ENCODE measurements around the gene HHAT. TPM values are rescaled to one million over a fixed set of nuclear protein-coding genes. Genes with fewer than 3 reads are reported as not detected.

HHAT gene
- total and polyA plus RNA-seq, 2 of the 4 experiments (the other 2 are of a cell fraction) = 1.7 to 2.5 TPM

DNA sequence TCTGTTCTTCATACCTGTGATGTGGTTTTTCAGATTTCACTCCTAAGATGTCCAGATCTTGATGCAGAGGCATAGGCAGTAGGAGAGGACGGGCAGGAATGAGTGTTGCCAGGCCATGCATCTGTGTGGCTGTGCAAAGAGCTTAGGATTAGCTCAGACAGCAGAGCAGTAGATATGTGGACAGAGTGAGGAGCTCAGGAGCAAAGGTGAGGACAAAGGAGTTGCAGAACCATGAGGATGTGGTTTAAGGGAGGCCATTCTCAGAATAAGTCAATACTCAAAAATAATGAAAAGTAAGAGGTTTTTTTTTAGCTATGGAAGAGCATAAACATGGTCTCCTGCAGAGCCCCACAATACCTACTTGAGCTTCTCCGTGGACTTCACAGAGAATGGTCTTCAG lies 158.3 kb downstream of the HHAT start:
- Histone ChIP-seq H4K91ac (ENCODE audit: insufficient read depth, low read depth, low read length) (no peak overlapping the region), H3K27ac (ENCODE audit: insufficient read depth, low read length) (no peak overlapping the region), H3K9me1 (ENCODE audit: insufficient read depth, low read length) (no peaks in the 10 kb centered on the region), H3K36me3 (ENCODE audit: control insufficient read depth, insufficient read depth, low read length) (no peaks in the 10 kb centered on the region), H3K4ac (ENCODE audit: low read depth, low read length) (no peak overlapping the region), H4K5ac (ENCODE audit: low read depth, low read length) (no peak overlapping the region), H3K9ac (ENCODE audit: low read depth, low read length) (no peak overlapping the region), H3K4me2 (ENCODE audit: low read depth, low read length) (no peak overlapping the region), H3K23ac (ENCODE audit: low read depth, low read length) (no peak overlapping the region), H3K9me3 (ENCODE audit: control insufficient read depth, insufficient read depth, low read length) (no peaks in the 10 kb centered on the region), H2BK20ac (ENCODE audit: low read depth, low read length) (no peak overlapping the region), H2BK5ac (ENCODE audit: low read depth, low read length, poor library complexity, severe bottlenecking) (no peak overlapping the region), H2AK9ac (replicated peaks; ENCODE audit: low read depth, low read length, poor library complexity) (no peak overlapping the region), H3K27me3 (ENCODE audit: control insufficient read depth, insufficient read depth, low read length) (no peaks in the 10 kb centered on the region; the same call in 1 of the 2 replicates), H2BK15ac (ENCODE audit: low read depth, low read length) (no peak overlapping the region), H4K8ac (ENCODE audit: low read depth in 2 of 2, low read length in 2 of 2) (no peak overlapping the region), H3K4me1 (ENCODE audit: control insufficient read depth, insufficient read depth, low read length) (no peaks in the 10 kb centered on the region), H3K18ac (ENCODE audit: low read depth, low read length) (no peak overlapping the region), H3K4me3 (ENCODE audit: insufficient read depth, low read depth, low read length) (no peak overlapping the region), H3K79me1 (ENCODE audit: low read depth in 1 of 2, low read length in 2 of 2) (no peaks in the 10 kb centered on the region), H3K14ac (replicated peaks; ENCODE audit: low read depth, low read length) (no peak overlapping the region), H2AK5ac (ENCODE audit: low read depth, low read length) (no peak overlapping the region), H2AFZ (replicated peaks; ENCODE audit: low read length, poor library complexity) (no peak overlapping the region), H4K20me1 (ENCODE audit: insufficient read depth, low read length) (no peaks in the 10 kb centered on the region), H3K56ac (ENCODE audit: extremely low read depth, insufficient read depth, low read length) (no peak overlapping the region), H2BK120ac (ENCODE audit: low read depth, low read length) (no peak overlapping the region)
- dilution Hi-C loops (cut with HindIII; ENCODE audit: low sequenced_read_pairs, unreplicated experiment) = no loop called here
- in situ Hi-C loops (cut with MboI; ENCODE audit: low sequenced_read_pairs) = no loop called here
- POLR2A ChIA-PET (ENCODE audit: unreplicated experiment) = no interaction called here
- DNase-seq (no peak), ATAC-seq (ENCODE audit: low read depth) (no peak)
- CTCF ChIA-PET = no interaction called here
- intact Hi-C loops (cut with micrococcal nuclease) = no loop called here
- WGBS, 2 experiments (ENCODE audit: extremely low coverage in 2 of 2, insufficient read length in 1 of 2) = no CpG with 5 or more reads among the region's 2 CpGs
- BruUV-seq (replicated peaks) = no TSS peak
- TF ChIP-seq, protein P1, sequence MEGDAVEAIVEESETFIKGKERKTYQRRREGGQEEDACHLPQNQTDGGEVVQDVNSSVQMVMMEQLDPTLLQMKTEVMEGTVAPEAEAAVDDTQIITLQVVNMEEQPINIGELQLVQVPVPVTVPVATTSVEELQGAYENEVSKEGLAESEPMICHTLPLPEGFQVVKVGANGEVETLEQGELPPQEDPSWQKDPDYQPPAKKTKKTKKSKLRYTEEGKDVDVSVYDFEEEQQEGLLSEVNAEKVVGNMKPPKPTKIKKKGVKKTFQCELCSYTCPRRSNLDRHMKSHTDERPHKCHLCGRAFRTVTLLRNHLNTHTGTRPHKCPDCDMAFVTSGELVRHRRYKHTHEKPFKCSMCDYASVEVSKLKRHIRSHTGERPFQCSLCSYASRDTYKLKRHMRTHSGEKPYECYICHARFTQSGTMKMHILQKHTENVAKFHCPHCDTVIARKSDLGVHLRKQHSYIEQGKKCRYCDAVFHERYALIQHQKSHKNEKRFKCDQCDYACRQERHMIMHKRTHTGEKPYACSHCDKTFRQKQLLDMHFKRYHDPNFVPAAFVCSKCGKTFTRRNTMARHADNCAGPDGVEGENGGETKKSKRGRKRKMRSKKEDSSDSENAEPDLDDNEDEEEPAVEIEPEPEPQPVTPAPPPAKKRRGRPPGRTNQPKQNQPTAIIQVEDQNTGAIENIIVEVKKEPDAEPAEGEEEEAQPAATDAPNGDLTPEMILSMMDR (conservative IDR thresholded peaks at IDR 0.05; ENCODE audit: low read depth, low read length) = no peak
